Astrocyte (in vitro differentiated cells and primary cell): ENCODE data around the gene CCDC57.

Source experiments
- EZH2 ChIP-seq: IDR thresholded peaks from 2 replicates; pipeline ENCODE4 v1.6.1; 2012; ENCODE audit warnings: mild to moderate bottlenecking, low read length, inconsistent platforms; ENCODE audit not compliant: insufficient read depth
- TF ChIP-seq, protein P1 (sequence below): IDR thresholded peaks from 2 replicates; pipeline ENCODE4 v1.5.1; 2011; ENCODE audit warnings: low read depth, mild to moderate bottlenecking, inconsistent platforms, low read length, moderate library complexity; ENCODE audit not compliant: insufficient read depth

DNA sequence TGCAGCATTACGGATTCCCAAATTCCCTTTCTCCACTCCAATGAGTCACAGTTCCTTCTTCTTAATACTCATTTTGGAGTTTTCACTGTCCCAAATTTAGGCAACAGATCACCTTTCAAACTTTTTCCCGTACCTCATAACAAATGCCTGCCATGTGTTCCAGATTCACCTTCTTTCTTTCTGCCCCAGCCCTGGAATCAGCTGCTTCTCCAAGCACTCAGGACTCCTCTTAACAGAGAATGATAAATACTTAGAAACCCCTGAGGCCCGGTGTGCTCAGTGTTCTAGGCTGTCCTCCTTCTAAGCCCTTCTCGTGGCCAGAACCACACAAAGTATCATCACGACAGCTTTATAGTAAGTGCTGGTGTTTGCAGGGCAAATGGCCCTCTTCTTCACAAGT is 45.9 kb upstream of the CCDC57 start:
- TF ChIP-seq, protein P1, sequence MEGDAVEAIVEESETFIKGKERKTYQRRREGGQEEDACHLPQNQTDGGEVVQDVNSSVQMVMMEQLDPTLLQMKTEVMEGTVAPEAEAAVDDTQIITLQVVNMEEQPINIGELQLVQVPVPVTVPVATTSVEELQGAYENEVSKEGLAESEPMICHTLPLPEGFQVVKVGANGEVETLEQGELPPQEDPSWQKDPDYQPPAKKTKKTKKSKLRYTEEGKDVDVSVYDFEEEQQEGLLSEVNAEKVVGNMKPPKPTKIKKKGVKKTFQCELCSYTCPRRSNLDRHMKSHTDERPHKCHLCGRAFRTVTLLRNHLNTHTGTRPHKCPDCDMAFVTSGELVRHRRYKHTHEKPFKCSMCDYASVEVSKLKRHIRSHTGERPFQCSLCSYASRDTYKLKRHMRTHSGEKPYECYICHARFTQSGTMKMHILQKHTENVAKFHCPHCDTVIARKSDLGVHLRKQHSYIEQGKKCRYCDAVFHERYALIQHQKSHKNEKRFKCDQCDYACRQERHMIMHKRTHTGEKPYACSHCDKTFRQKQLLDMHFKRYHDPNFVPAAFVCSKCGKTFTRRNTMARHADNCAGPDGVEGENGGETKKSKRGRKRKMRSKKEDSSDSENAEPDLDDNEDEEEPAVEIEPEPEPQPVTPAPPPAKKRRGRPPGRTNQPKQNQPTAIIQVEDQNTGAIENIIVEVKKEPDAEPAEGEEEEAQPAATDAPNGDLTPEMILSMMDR, result no peak
- TF ChIP-seq EZH2, result no peak
